DOHH2 (cell line): ENCODE data around the gene MEN1.
A peak's percentile ranks its signal among the peaks of the same experiment; 100 is the strongest.

ENCODE experiments used
- H3F3A ChIP-seq: fragments of 200-600 bp; sonication (generic), shearing (Covaris generic); 2 replicates; pipeline ENCODE4 v1.6.0; 2016; ENCODE audit warnings: antibody characterized with exemption, mild to moderate bottlenecking; ENCODE audit not compliant: control insufficient read depth, insufficient read depth
- H3K27ac ChIP-seq: fragments of 200-600 bp; sonication (generic); 2 replicates; pipeline ENCODE4 v1.5.1; 2014; ENCODE audit warnings: low read depth, mild to moderate bottlenecking, low read length, moderate library complexity
- H3K27me3 ChIP-seq: fragments of 200-600 bp; sonication (generic); 2 replicates; pipeline ENCODE4 v1.6.1; 2014; ENCODE audit warnings: mild to moderate bottlenecking, low read length, mixed read lengths; ENCODE audit not compliant: control insufficient read depth
- H3K36me3 ChIP-seq: fragments of 200-600 bp; sonication (generic); 2 replicates; pipeline ENCODE4 v1.6.1; 2014; ENCODE audit warnings: mild to moderate bottlenecking, low read length, moderate library complexity, mixed read lengths; ENCODE audit not compliant: control insufficient read depth
- H3K4me1 ChIP-seq: fragments of 200-600 bp; sonication (generic); 2 replicates; pipeline ENCODE4 v1.6.1; 2014; ENCODE audit warnings: mild to moderate bottlenecking, low read length, mixed read lengths; ENCODE audit not compliant: control insufficient read depth
- H3K4me2 ChIP-seq: fragments of 200-600 bp; sonication (generic); 2 replicates; pipeline ENCODE4 v1.6.0; 2014; ENCODE audit warnings: mild to moderate bottlenecking, low read length, moderate library complexity
- H3K4me3 ChIP-seq: fragments of 200-600 bp; sonication (generic); 2 replicates; pipeline ENCODE4 v1.5.1; 2014; ENCODE audit warnings: mild to moderate bottlenecking, low read length, mixed read lengths
- H3K79me2 ChIP-seq: fragments of 200-600 bp; sonication (generic); 2 replicates; pipeline ENCODE4 v1.6.1; 2014; ENCODE audit warnings: mild to moderate bottlenecking, low read length, mixed read lengths; ENCODE audit not compliant: control insufficient read depth
- H3K9me2 ChIP-seq: fragments of 200-600 bp; sonication (generic); replicated peaks from 2 replicates; pipeline ENCODE4 v1.6.1; 2014; ENCODE audit warnings: mild to moderate bottlenecking, low read length, mixed read lengths; ENCODE audit not compliant: control insufficient read depth
- H3K9me3 ChIP-seq: fragments of 200-600 bp; sonication (generic); 2 replicates; pipeline ENCODE4 v1.6.1; 2014; ENCODE audit warnings: antibody characterized with exemption, low read length, mixed read lengths; ENCODE audit not compliant: control insufficient read depth, insufficient read depth
- H4K20me1 ChIP-seq: fragments of 200-600 bp; sonication (generic); 2 replicates; pipeline ENCODE4 v1.6.0; 2014; ENCODE audit warnings: low read depth, mild to moderate bottlenecking, antibody characterized with exemption, low read length, moderate library complexity; ENCODE audit not compliant: control insufficient read depth, insufficient read depth
- EZH2phosphoT487 ChIP-seq: fragments of 200-600 bp; sonication (generic); IDR thresholded peaks from 2 replicates; pipeline ENCODE4 v1.6.1; 2017; ENCODE audit warnings: borderline replicate concordance, mild to moderate bottlenecking, antibody characterized with exemption, low read length, moderate library complexity, mixed read lengths
- TF ChIP-seq, protein P1 (sequence below): fragments of 200-600 bp; sonication (generic); IDR thresholded peaks from one replicate; pipeline ENCODE4 v1.5.1; 2014; ENCODE audit warnings: antibody characterized with exemption, mild to moderate bottlenecking, low read depth, low read length; ENCODE audit not compliant: poor library complexity, severe bottlenecking

The MEN1 gene

DNA sequence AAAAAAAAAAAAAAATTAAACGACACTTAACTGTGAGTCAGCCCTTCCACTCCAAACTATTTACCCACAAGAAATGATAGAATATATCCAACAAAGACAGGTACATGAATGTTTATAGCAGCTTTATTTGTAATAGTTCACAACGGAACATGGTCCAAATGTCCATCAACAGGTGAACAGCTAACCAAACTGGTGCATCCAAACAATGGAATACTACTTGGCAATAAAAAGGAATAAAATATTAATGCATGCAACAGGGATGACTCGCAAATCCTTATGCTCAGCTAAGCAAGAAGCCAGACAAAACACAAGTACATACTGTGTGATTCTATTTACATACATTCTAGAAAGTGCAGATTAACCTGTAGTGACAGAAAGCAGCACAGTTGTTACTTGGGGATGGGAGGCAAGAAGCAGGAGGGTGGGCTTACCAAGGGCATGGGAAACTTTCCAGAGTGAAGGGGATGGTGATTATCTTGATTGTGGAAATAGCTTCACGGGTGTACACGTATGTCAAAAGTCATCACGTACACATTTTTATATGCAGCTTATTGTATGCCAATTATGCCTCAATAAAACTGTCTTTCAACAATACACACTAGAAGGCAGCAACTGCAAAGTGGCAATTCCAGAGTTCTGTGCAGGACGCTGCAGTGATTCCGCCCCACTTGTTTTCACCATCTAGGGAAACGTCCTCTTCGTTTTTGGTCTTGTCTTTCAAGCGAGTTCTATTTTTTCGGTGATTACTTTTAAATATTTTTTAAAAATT lies 25.4 kb downstream of the MEN1 start:
- no peak overlapping the region for H3K27ac ChIP-seq
- no peak for TF ChIP-seq EZH2phosphoT487
- TF ChIP-seq, protein P1, sequence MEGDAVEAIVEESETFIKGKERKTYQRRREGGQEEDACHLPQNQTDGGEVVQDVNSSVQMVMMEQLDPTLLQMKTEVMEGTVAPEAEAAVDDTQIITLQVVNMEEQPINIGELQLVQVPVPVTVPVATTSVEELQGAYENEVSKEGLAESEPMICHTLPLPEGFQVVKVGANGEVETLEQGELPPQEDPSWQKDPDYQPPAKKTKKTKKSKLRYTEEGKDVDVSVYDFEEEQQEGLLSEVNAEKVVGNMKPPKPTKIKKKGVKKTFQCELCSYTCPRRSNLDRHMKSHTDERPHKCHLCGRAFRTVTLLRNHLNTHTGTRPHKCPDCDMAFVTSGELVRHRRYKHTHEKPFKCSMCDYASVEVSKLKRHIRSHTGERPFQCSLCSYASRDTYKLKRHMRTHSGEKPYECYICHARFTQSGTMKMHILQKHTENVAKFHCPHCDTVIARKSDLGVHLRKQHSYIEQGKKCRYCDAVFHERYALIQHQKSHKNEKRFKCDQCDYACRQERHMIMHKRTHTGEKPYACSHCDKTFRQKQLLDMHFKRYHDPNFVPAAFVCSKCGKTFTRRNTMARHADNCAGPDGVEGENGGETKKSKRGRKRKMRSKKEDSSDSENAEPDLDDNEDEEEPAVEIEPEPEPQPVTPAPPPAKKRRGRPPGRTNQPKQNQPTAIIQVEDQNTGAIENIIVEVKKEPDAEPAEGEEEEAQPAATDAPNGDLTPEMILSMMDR = no peak

DNA sequence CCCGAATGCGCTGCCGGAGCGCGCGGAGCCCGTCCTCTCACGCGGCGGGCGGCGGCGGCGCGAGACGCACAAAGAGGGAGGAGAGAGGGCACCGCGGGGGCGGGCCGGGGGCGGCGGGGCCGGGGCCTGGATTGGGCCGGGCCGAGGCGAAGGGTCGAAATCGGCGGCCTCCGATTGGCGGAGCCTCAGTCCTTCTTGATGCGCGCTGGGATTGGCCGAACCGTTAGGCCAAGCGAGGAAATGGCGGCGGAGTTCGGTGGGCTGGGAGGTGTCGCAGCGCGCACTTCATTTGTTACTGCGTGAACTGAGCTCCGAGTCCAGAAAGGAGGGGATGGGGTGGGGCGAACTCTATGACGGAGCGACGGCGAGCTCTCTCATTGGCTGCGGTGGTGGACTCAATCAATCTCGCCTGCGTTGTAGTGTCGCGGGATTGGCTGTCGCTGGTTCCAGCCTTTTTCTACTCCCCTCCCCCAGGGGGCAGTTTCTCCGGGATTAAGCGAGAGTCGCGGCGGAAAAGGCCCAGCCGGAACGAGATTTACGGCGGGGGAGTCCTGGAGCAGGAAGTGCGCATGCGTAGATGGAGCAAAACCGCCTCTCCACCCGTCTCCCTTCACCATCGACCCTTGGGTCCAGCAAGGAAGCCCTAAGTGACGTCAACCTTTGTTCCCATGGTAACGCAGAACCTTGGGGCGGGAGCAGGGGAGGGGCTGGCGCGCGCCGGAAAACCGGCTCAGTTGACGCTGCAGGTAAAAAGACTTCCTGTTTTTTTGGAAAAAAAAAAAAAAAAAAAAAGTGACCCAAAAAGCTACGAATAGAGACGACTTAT lies 31.7 kb downstream of the MEN1 start, which contains the start of gene SF1:
Gene SF1 (minus strand): TSS at position 70 of the 826 bp plus-strand sequence. CDS start 150 bp downstream, outside the sequence.
- H3K4me1 ChIP-seq = peaks cover 69% of the 10 kb centered on the region
- TF ChIP-seq, protein P1 = no peak
- no peak for TF ChIP-seq EZH2phosphoT487
- H4K20me1 ChIP-seq = peaks cover 32% of the 10 kb centered on the region
- no peaks in the 10 kb centered on the region for H3K27me3 ChIP-seq
- H3K27ac ChIP-seq = peak within 1 kb of the TSS; percentile 92
- H3F3A ChIP-seq = peaks cover 52% of the 10 kb centered on the region
- peaks cover 54% of the 10 kb centered on the region for H3K36me3 ChIP-seq
- H3K9me2 ChIP-seq = no peaks in the 10 kb centered on the region
- H3K9me3 ChIP-seq = no peaks in the 10 kb centered on the region
- peaks cover 55% of the 10 kb centered on the region for H3K79me2 ChIP-seq
- H3K4me3 ChIP-seq = peak within 1 kb of the TSS; percentile 96
- H3K4me2 ChIP-seq = peak within 1 kb of the TSS; percentile 85

More for the DNA sequence above, 25.4 kb downstream of the MEN1 start:
- peaks cover 24% of the 10 kb centered on the region for H3F3A ChIP-seq
- peaks cover 5% of the 10 kb centered on the region for H3K79me2 ChIP-seq
- no peaks in the 10 kb centered on the region for H4K20me1 ChIP-seq
- H3K9me3 ChIP-seq = no peaks in the 10 kb centered on the region
- no peaks in the 10 kb centered on the region for H3K27me3 ChIP-seq
- peaks cover 43% of the 10 kb centered on the region for H3K36me3 ChIP-seq
- H3K4me2 ChIP-seq = no peak overlapping the region
- no peaks in the 10 kb centered on the region for H3K9me2 ChIP-seq
- peaks cover 29% of the 10 kb centered on the region for H3K4me1 ChIP-seq
- no peak overlapping the region for H3K4me3 ChIP-seq

DNA sequence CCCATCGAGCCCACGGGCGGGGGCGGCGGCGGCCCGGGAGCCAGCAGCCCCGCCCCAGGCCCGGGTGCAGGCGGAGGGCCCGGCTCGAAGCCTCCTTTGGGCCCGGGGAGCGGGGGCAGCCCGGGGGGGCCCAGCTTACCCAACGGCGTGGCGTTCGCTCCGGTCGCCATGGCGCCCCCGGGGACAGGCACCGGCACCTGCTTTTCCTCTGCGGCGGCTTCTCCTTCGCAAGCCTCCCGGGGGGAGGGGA lies 32.2 kb downstream of the MEN1 start:
- no peak for TF ChIP-seq EZH2phosphoT487
- TF ChIP-seq, protein P1 = no peak
- H3K27ac ChIP-seq = peak overlapping the region; percentile 92

More for the DNA sequence above, 32.2 kb downstream of the MEN1 start:
- Histone ChIP-seq H3K36me3 (peaks cover 59% of the 10 kb centered on the region), H4K20me1 (peaks cover 32% of the 10 kb centered on the region), H3K27me3 (no peaks in the 10 kb centered on the region), H3K9me3 (no peaks in the 10 kb centered on the region), H3K4me1 (peaks cover 72% of the 10 kb centered on the region), H3K4me2 (peak overlapping the region; percentile 50), H3F3A (peaks cover 58% of the 10 kb centered on the region), H3K9me2 (no peaks in the 10 kb centered on the region), H3K4me3 (peak overlapping the region; percentile 77), H3K79me2 (peaks cover 60% of the 10 kb centered on the region)
